Measurements from ENCODE around the gene ENPP1. TPM values are rescaled to one million over a fixed set of nuclear protein-coding genes. Genes with fewer than 3 reads are reported as not detected.

Gene ENPP1
- total RNA-seq, 1 donor = 16.3 TPM

DNA sequence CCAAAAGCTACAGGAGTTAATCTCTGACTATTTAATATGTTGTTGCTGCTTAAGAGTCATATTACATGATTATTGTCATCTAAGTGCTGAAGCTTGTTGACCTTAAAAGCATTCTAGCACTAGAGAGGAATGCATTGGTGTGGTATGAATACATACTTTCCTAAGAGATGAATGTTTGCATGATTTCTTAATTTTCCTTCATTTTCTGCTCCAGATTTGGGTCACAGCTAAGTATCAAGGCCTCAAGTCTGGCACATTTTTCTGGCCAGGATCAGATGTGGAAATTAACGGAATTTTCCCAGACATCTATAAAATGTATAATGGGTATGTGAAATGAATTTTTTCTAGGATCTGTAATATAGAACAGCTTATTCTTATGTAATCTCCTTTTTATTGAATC is 53.6 kb downstream of the ENPP1 start:
- H3K9me3 ChIP-seq (ENCODE audit: low read depth, low read length) = no peaks in the 10 kb centered on the region
- H3K36me3 ChIP-seq (ENCODE audit: insufficient read depth, low read length) = peaks cover 20% of the 10 kb centered on the region
- H4K20me1 ChIP-seq (ENCODE audit: insufficient read depth, low read length) = no peaks in the 10 kb centered on the region
- H3K4me3 ChIP-seq (ENCODE audit: insufficient read depth, low read length) = no peak overlapping the region
- peak overlapping the region; percentile 57 for H3K27ac ChIP-seq (ENCODE audit: low read depth, low read length)
- H3K79me2 ChIP-seq (ENCODE audit: insufficient read depth, low read length) = no peaks in the 10 kb centered on the region
- no peak for TF ChIP-seq CTCF (IDR thresholded peaks at IDR 0.05; ENCODE audit: extremely low read depth, low read depth, low read length)
- no peak overlapping the region for H2AFZ ChIP-seq (ENCODE audit: low read length)
- H3K4me2 ChIP-seq (ENCODE audit: insufficient read depth, low read length) = no peak overlapping the region
- H3K4me1 ChIP-seq (ENCODE audit: insufficient read depth, low read length) = peaks cover 27% of the 10 kb centered on the region
- no peak for DNase-seq (ENCODE audit: insufficient read length, low spot score, missing footprints)
- H3K27me3 ChIP-seq (ENCODE audit: insufficient read depth, low read length) = no peaks in the 10 kb centered on the region

DNA sequence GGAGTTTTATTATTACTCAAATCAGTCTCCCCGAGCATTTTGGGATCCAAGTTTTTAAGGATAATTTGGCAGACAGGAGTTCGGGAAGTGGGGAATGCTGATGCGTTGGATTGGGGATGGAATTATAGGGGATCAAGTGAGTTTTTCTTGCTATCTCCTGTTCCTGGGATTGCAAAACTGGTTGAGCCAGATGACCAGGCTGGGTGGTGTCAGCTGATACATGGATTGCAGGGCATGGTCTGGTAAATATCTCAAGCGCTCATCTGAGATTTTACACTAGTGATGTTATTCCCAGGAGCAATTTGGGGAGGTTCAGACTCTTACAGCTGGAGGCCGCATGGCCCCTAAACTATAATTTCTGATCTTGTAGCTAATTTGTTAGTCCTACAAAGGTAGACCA is 54.7 kb downstream of the ENPP1 start:
- Histone ChIP-seq H3K27ac (ENCODE audit: low read depth, low read length) (no peak overlapping the region), H3K36me3 (ENCODE audit: insufficient read depth, low read length) (peaks cover 20% of the 10 kb centered on the region), H3K27me3 (ENCODE audit: insufficient read depth, low read length) (no peaks in the 10 kb centered on the region), H3K79me2 (ENCODE audit: insufficient read depth, low read length) (no peaks in the 10 kb centered on the region), H3K4me1 (ENCODE audit: insufficient read depth, low read length) (peaks cover 27% of the 10 kb centered on the region), H3K9me3 (ENCODE audit: low read depth, low read length) (no peaks in the 10 kb centered on the region), H3K4me3 (ENCODE audit: insufficient read depth, low read length) (no peak overlapping the region), H2AFZ (ENCODE audit: low read length) (no peak overlapping the region), H3K4me2 (ENCODE audit: insufficient read depth, low read length) (no peak overlapping the region), H4K20me1 (ENCODE audit: insufficient read depth, low read length) (no peaks in the 10 kb centered on the region)
- no peak for DNase-seq (ENCODE audit: insufficient read length, low spot score, missing footprints)
- TF ChIP-seq CTCF (IDR thresholded peaks at IDR 0.05; ENCODE audit: extremely low read depth, low read depth, low read length) = no peak

GRCh38 chr6:131867744-131868143 is 59.9 kb downstream of the ENPP1 start:
- H3K4me3 ChIP-seq (ENCODE audit: insufficient read depth, low read length) = no peak overlapping the region
- no peaks in the 10 kb centered on the region for H3K9me3 ChIP-seq (ENCODE audit: low read depth, low read length)
- no peak overlapping the region for H3K4me2 ChIP-seq (ENCODE audit: insufficient read depth, low read length)
- no peak overlapping the region for H2AFZ ChIP-seq (ENCODE audit: low read length)
- no peak overlapping the region for H3K27ac ChIP-seq (ENCODE audit: low read depth, low read length)
- H3K36me3 ChIP-seq (ENCODE audit: insufficient read depth, low read length) = peaks cover 25% of the 10 kb centered on the region
- H4K20me1 ChIP-seq (ENCODE audit: insufficient read depth, low read length) = no peaks in the 10 kb centered on the region
- H3K4me1 ChIP-seq (ENCODE audit: insufficient read depth, low read length) = peaks cover 10% of the 10 kb centered on the region
- H3K79me2 ChIP-seq (ENCODE audit: insufficient read depth, low read length) = no peaks in the 10 kb centered on the region
- no peak for DNase-seq (ENCODE audit: insufficient read length, low spot score, missing footprints)
- no peak for TF ChIP-seq CTCF (IDR thresholded peaks at IDR 0.05; ENCODE audit: extremely low read depth, low read depth, low read length)
- no peaks in the 10 kb centered on the region for H3K27me3 ChIP-seq (ENCODE audit: insufficient read depth, low read length)

DNA sequence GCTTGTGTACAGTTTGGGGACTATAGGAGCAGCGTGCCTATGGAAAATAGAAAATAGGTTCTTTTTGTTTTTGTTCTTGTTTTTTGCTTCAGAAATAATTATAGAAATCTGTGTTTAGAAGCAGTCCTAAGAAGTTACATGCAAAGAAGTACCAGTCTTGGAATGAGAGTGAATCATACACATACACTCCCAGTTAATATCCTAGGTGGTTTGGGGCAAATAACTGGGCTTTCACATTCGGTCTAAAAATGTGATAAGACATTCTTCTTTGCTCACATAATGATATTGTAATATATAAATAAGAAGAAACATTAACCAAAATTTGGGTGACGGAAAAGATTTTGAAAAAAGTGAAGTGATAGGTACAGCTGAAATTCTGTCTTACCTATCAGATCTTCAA is 61.0 kb downstream of the ENPP1 start:
- Histone ChIP-seq H4K20me1 (ENCODE audit: insufficient read depth, low read length) (no peaks in the 10 kb centered on the region), H3K9me3 (ENCODE audit: low read depth, low read length) (no peaks in the 10 kb centered on the region), H3K4me3 (ENCODE audit: insufficient read depth, low read length) (no peak overlapping the region), H2AFZ (ENCODE audit: low read length) (no peak overlapping the region), H3K36me3 (ENCODE audit: insufficient read depth, low read length) (peaks cover 25% of the 10 kb centered on the region), H3K27ac (ENCODE audit: low read depth, low read length) (no peak overlapping the region), H3K27me3 (ENCODE audit: insufficient read depth, low read length) (no peaks in the 10 kb centered on the region), H3K4me2 (ENCODE audit: insufficient read depth, low read length) (no peak overlapping the region), H3K79me2 (ENCODE audit: insufficient read depth, low read length) (no peaks in the 10 kb centered on the region), H3K4me1 (ENCODE audit: insufficient read depth, low read length) (peaks cover 5% of the 10 kb centered on the region)
- TF ChIP-seq CTCF (IDR thresholded peaks at IDR 0.05; ENCODE audit: extremely low read depth, low read depth, low read length) = no peak
- no peak for DNase-seq (ENCODE audit: insufficient read length, low spot score, missing footprints)
